PC-3 (cell line): Measurements from ENCODE around the gene DYNLT2.

Experiments
- EZH2 ChIP-seq: fragments of 300-600 bp; sonication (generic); IDR thresholded peaks from one replicate; pipeline ENCODE4 v1.6.1; 2017; ENCODE audit warnings: antibody characterized with exemption, mild to moderate bottlenecking, low read length; ENCODE audit not compliant: unreplicated experiment
- EZH2phosphoT487 ChIP-seq: fragments of 300-600 bp; sonication (generic); IDR thresholded peaks from 2 replicates; pipeline ENCODE4 v1.6.1; 2018; ENCODE audit warnings: mild to moderate bottlenecking, antibody characterized with exemption, low read length, borderline replicate concordance
- TF ChIP-seq, protein P1 (sequence below): fragments of 300-600 bp; sonication (generic); conservative IDR thresholded peaks from 2 replicates; pipeline ENCODE4 v1.5.1; 2017; ENCODE audit warnings: antibody characterized with exemption, low read depth, mild to moderate bottlenecking, low read length

- TF ChIP-seq, protein P1, sequence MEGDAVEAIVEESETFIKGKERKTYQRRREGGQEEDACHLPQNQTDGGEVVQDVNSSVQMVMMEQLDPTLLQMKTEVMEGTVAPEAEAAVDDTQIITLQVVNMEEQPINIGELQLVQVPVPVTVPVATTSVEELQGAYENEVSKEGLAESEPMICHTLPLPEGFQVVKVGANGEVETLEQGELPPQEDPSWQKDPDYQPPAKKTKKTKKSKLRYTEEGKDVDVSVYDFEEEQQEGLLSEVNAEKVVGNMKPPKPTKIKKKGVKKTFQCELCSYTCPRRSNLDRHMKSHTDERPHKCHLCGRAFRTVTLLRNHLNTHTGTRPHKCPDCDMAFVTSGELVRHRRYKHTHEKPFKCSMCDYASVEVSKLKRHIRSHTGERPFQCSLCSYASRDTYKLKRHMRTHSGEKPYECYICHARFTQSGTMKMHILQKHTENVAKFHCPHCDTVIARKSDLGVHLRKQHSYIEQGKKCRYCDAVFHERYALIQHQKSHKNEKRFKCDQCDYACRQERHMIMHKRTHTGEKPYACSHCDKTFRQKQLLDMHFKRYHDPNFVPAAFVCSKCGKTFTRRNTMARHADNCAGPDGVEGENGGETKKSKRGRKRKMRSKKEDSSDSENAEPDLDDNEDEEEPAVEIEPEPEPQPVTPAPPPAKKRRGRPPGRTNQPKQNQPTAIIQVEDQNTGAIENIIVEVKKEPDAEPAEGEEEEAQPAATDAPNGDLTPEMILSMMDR = no peak
- TF ChIP-seq EZH2 (no peak), EZH2phosphoT487 (no peak)
Observed at GRCh38 chr6:169788809-169789145, 37.4 kb upstream of the DYNLT2 start.
